HG02759 (cell line): ENCODE results near the gene FAM72D.
A peak's percentile ranks its signal among the peaks of the same experiment; 100 is the strongest.
"Not testable (repeated sequence)": the region's sequence is repeated elsewhere in the genome, so short reads cannot be mapped to it uniquely, and the experiment has no call there.

Source experiments
- ATAC-seq: cut with Tn5 transposase; IDR thresholded peaks from one replicate; pipeline ENCODE4 v1.9.1; 2021; ENCODE audit warnings: mild to moderate bottlenecking, moderate library complexity; ENCODE audit not compliant: unreplicated experiment

FAM72D gene

GRCh38 chr1:145095284-145096057, at the start of gene FAM72D, which contains the start of gene SRGAP2B:
TSS of gene FAM72D (plus strand) at chr1:145095974. CDS start at chr1:145096848, 874 bp downstream.
TSS of gene SRGAP2B (minus strand) at chr1:145095328. CDS start at chr1:145092901, 2,427 bp downstream.
- ATAC-seq, result peak; percentile 82

- not testable (repeated sequence) for ATAC-seq
These were observed 48.2 kb upstream of the FAM72D start for GRCh38 chr1:145047553-145047952.

GRCh38 chr1:145048181-145048856, 47.5 kb upstream of the FAM72D start:
- ATAC-seq, result not testable (repeated sequence)

- not testable (repeated sequence) for ATAC-seq
These were observed 43.6 kb upstream of the FAM72D start for GRCh38 chr1:145052019-145052776.

GRCh38 chr1:145053428-145053827, 42.3 kb upstream of the FAM72D start:
- not testable (repeated sequence) for ATAC-seq

- ATAC-seq, result peak; percentile 100
These were observed 40.5 kb upstream of the FAM72D start for GRCh38 chr1:145055217-145055760.

GRCh38 chr1:145058184-145058583, 37.6 kb upstream of the FAM72D start:
- ATAC-seq, result peak; percentile 25

- ATAC-seq, result not testable (repeated sequence)
These were observed 32.5 kb upstream of the FAM72D start for GRCh38 chr1:145063285-145063684.

- ATAC-seq, result not testable (repeated sequence)
These were observed 31.7 kb upstream of the FAM72D start for GRCh38 chr1:145063941-145064648.

- peak; percentile 77 for ATAC-seq
These were observed 30.5 kb upstream of the FAM72D start for GRCh38 chr1:145065194-145065826.

GRCh38 chr1:145066486-145066885, 29.3 kb upstream of the FAM72D start:
- ATAC-seq, result not testable (repeated sequence)

GRCh38 chr1:145071569-145071968, 24.2 kb upstream of the FAM72D start:
- not testable (repeated sequence) for ATAC-seq

- ATAC-seq, result not testable (repeated sequence)
These were observed 21.7 kb upstream of the FAM72D start for GRCh38 chr1:145074021-145074559.

GRCh38 chr1:145076877-145077276, 18.9 kb upstream of the FAM72D start:
- ATAC-seq, result not testable (repeated sequence)

GRCh38 chr1:145077872-145078786, 17.6 kb upstream of the FAM72D start:
- not testable (repeated sequence) for ATAC-seq

- ATAC-seq, result not testable (repeated sequence)
These were observed 16.9 kb upstream of the FAM72D start for GRCh38 chr1:145078787-145079370.

GRCh38 chr1:145079737-145080136, 16.0 kb upstream of the FAM72D start:
- not testable (repeated sequence) for ATAC-seq

- ATAC-seq, result not testable (repeated sequence)
These were observed 15.6 kb upstream of the FAM72D start for GRCh38 chr1:145080193-145080592.
